Body of pancreas (tissue), 4 donors: Measurements from ENCODE around the gene RCAN2. TPM values are rescaled to one million over a fixed set of nuclear protein-coding genes. Genes with fewer than 3 reads are reported as not detected.

Experiments used
- ATAC-seq: fragments of 150-250 bp; one replicate; pipeline ENCODE4 v1.9.1; 2016
- DNase-seq, 4 donors: peaks; one replicate each; pipeline ENCODE4 v3.0.0-alpha.2; 2019
- H3K27ac ChIP-seq, 4 donors: fragments of 200-600 bp; sonication (generic); 1 replicate in 3 of 4; 2 replicates in 1 of 4; pipeline versions ENCODE4 v1.5.1 to v1.6.1; 2016 to 2019; ENCODE audit warnings: mild to moderate bottlenecking in 1 of 4, mixed read lengths in 1 of 4, moderate library complexity in 1 of 4
- H3K27me3 ChIP-seq, 2 donors: fragments of 200-600 bp; sonication (generic); one replicate each; pipeline ENCODE4 v1.6.0; 2016; ENCODE audit warnings: mild to moderate bottlenecking in 1 of 2
- H3K36me3 ChIP-seq, 2 donors: fragments of 200-600 bp; sonication (generic); replicated peaks in 1 of 2; 2 replicates each; pipeline ENCODE4 v1.5.1; 2016; ENCODE audit warnings: low read depth in 2 of 2; ENCODE audit not compliant: insufficient read depth in 1 of 2
- H3K4me1 ChIP-seq: fragments of 200-600 bp; sonication (generic); one replicate; pipeline ENCODE4 v1.6.0; 2016
- H3K4me3 ChIP-seq, 2 donors: fragments of 200-600 bp; sonication (generic); 1 replicate in 1 of 2; 2 replicates in 1 of 2; pipeline ENCODE4 v1.5.1; 2016 to 2019
- H3K9me3 ChIP-seq, 3 donors: fragments of 200-600 bp; sonication (generic); 1 replicate in 2 of 3; 2 replicates in 1 of 3; pipeline ENCODE4 v1.5.1; 2016
- POLR2A ChIP-seq, 3 donors: fragments of 450-650 bp; IDR thresholded peaks; one replicate each; pipeline ENCODE4 v1.6.1; 2016; ENCODE audit warnings: antibody characterized with exemption in 3 of 3, mild to moderate bottlenecking in 2 of 3
- WGBS, 2 donors: methylation state at CpG; one replicate each; pipeline ENCODE4 v1.1.5; 2017; 5-methylcytosine and 5-hydroxymethylcytosine counted together
- intact Hi-C: fragments of 100-400 bp; cut with DNase I; formaldehyde crosslinking; loops from one replicate; pipeline ENCODE4 v1.15.1; 2023
- total RNA-seq, 2 donors: library from RNA; depleted of rRNA; stranded (reverse); fragments of >200 nt; gene quantifications; one replicate each; pipeline ENCODE4 v1.1.0, GENCODE V29; 2016
- TF ChIP-seq, protein P1 (sequence below), 7 experiments: fragments of 450-650 bp in 4 of 7; fragments of 200-600 bp in 3 of 7; sonication (generic) in 3 of 7; IDR thresholded peaks; one replicate each; pipeline ENCODE4 v1.5.1; 2016 to 2019; ENCODE audit warnings: antibody characterized with exemption in 7 of 7

Gene RCAN2
- total RNA-seq, 2 donors from 2014 or later, result 5.3 to 6.5 TPM

DNA sequence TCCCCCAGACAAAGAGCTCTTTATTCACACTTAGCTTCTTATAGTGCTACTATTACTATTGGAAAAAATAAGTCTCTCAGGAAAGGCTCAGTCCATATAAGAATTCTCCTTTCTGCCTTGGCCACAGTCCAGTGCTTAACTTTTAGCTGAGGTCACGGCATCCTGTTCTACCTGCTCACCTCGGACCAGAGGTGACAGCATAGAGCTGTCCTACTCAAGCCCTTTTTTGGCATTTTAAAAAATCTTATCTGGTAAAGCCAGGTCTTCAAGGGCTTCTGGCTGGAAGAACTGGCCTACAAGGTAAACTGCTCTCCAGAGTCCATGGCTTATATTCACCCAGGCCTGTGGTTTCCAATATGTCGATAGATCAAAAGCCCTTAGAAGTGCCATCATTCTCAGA, 109.7 kb downstream of the RCAN2 start:
- 21 to 37% methylated on average over 3 of the region's 3 CpGs for WGBS, 2 donors
- H3K9me3 ChIP-seq, result no peaks in the 10 kb centered on the region
- DNase-seq, result peak in 2 of 4 donors; percentile 9 to 29
- TF ChIP-seq, protein P1, sequence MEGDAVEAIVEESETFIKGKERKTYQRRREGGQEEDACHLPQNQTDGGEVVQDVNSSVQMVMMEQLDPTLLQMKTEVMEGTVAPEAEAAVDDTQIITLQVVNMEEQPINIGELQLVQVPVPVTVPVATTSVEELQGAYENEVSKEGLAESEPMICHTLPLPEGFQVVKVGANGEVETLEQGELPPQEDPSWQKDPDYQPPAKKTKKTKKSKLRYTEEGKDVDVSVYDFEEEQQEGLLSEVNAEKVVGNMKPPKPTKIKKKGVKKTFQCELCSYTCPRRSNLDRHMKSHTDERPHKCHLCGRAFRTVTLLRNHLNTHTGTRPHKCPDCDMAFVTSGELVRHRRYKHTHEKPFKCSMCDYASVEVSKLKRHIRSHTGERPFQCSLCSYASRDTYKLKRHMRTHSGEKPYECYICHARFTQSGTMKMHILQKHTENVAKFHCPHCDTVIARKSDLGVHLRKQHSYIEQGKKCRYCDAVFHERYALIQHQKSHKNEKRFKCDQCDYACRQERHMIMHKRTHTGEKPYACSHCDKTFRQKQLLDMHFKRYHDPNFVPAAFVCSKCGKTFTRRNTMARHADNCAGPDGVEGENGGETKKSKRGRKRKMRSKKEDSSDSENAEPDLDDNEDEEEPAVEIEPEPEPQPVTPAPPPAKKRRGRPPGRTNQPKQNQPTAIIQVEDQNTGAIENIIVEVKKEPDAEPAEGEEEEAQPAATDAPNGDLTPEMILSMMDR (IDR thresholded peaks at IDR 0.05), result no peak
- no peak for TF ChIP-seq POLR2A (IDR thresholded peaks at IDR 0.05)
- ATAC-seq, result peak; percentile 20
- H3K27ac ChIP-seq, result peak overlapping the region in 3 of 4 donors; percentile 66 to 78 (median 78)
- intact Hi-C loops, result no loop called here
- H3K36me3 ChIP-seq, result no peaks in the 10 kb centered on the region
- no peak overlapping the region for H3K4me3 ChIP-seq
- H3K27me3 ChIP-seq, result no peaks in the 10 kb centered on the region
- peaks cover 70% of the 10 kb centered on the region for H3K4me1 ChIP-seq

DNA sequence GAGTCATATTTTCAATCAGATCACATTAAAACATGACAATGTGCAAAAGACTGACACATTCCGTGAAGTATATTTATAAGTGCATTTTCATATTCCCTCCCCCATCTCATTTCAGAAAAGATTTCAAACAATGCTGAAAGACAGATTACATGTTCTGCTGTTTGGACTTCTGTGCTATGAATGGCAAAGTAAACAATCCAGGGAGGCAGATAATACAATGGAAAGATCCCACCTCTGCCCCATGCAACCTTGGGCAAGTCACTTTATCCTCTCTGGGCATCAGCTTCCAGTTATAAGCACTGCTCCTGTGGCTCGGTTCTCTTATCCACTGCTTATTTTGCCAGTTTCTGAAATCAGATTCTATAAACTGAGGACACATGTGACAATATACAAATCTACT, 110.2 kb downstream of the RCAN2 start:
- Histone ChIP-seq H3K4me3 (no peak overlapping the region), H3K27me3 (no peaks in the 10 kb centered on the region), H3K36me3 (no peaks in the 10 kb centered on the region), H3K27ac (peak overlapping the region in 3 of 4 donors; percentile 66 to 78 (median 78)), H3K9me3 (no peaks in the 10 kb centered on the region), H3K4me1 (peaks cover 75% of the 10 kb centered on the region)
- WGBS, 2 donors, result 11 to 18% methylated on average over 2 of the region's 2 CpGs
- ATAC-seq (no peak), DNase-seq (no peak)
- intact Hi-C loops, result no loop called here
- TF ChIP-seq, protein P1 (IDR thresholded peaks at IDR 0.05), result no peak
- no peak for TF ChIP-seq POLR2A (IDR thresholded peaks at IDR 0.05)

DNA sequence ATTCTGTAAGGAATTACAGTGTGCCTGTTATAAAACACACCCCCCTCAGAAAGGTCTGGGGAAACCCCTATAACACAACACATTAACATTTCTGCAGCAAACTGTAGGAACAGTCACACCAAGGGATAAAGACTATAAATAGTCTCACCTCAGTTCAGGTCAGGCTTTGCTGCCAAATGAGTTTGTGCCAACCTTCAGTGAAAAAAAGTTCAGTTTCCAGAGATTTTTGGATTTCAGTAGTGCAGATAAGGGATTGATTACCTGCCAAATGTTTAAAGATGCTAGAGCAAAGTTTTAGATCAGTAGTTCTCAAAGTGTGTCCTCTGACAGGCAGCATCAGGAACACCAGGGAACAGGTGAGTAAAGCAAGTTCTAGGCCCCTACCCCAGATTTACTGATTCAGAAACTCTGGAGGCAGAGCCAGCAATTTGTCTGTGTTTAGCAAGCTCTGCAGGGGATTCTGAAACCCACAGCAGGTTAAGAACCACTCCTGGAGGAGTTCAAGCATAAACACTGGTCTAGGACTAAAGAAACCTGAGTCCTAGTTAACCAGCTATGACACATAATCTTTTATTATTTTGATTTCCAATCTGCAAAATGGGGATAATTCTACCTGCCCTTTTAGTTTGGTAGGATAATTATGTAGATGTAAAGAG, 111.0 kb downstream of the RCAN2 start:
- Histone ChIP-seq H3K4me1 (peaks cover 77% of the 10 kb centered on the region), H3K9me3 (no peaks in the 10 kb centered on the region), H3K4me3 (no peak overlapping the region), H3K36me3 (no peaks in the 10 kb centered on the region), H3K27me3 (no peaks in the 10 kb centered on the region), H3K27ac (peak overlapping the region in 3 of 4 donors; percentile 52 to 78 (median 66))
- intact Hi-C loops, result no loop called here
- TF ChIP-seq, protein P1 (IDR thresholded peaks at IDR 0.05), result no peak
- no peak for TF ChIP-seq POLR2A (IDR thresholded peaks at IDR 0.05)
- ATAC-seq (peak; percentile 43), DNase-seq (peak in 1 of 4 donors; percentile 11)

DNA sequence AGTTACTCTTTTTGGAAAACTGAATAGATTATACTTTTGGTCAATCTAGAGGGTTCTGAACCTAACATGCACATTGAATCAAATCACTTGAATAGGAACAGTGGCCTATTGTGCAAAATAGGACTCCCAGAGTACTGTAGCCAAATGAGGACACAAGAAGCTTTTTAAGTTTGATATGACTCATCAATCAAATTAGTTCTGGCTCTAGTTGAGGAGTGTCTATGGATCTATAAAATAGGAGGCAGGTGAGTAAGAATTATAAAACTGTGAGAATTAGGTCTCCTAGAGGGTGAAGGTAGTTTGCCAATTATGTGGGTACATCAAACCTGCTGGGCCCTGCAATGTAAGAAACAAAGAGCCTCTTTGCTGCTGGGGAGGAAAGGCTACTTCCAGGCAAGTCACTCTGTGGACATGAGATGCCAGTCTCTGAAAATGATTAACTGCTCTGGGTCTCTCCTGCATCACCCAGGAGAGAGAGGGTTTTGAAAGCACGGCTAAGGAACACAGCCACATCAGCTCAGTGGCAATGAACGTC, 112.3 kb downstream of the RCAN2 start:
- TF ChIP-seq POLR2A (IDR thresholded peaks at IDR 0.05), result no peak
- TF ChIP-seq, protein P1 (IDR thresholded peaks at IDR 0.05), result no peak
- DNase-seq, result peak in 3 of 4 donors; percentile 6 to 38 (median 16)
- Histone ChIP-seq H3K27ac (peak overlapping the region in 3 of 4 donors; percentile 52 to 78 (median 66)), H3K4me1 (peaks cover 71% of the 10 kb centered on the region), H3K27me3 (no peaks in the 10 kb centered on the region), H3K9me3 (no peaks in the 10 kb centered on the region), H3K36me3 (no peaks in the 10 kb centered on the region), H3K4me3 (no peak overlapping the region)
- WGBS, 2 donors, result 33 to 62% methylated on average over 2 of the region's 2 CpGs
- intact Hi-C loops, result no loop called here
- peak; percentile 46 for ATAC-seq
